ENCODE measurements around the gene AHSG.

Gene AHSG

GRCh38 chr3:186643493-186643892 is 30.6 kb downstream of the AHSG start:
- DNase-seq: peak; percentile 24

GRCh38 chr3:186644683-186645082 is 31.8 kb downstream of the AHSG start:
- DNase-seq: no peak

- no peak for DNase-seq
Measured at GRCh38 chr3:186646106-186646505, 33.2 kb downstream of the AHSG start.

GRCh38 chr3:186646841-186647240 is 34.0 kb downstream of the AHSG start:
- no peak for DNase-seq

GRCh38 chr3:186648851-186649250 is 36.0 kb downstream of the AHSG start:
- DNase-seq: no peak

GRCh38 chr3:186651678-186652215 is 38.9 kb downstream of the AHSG start:
- no peak for DNase-seq

- DNase-seq: no peak
Measured at GRCh38 chr3:186653080-186653707, 40.3 kb downstream of the AHSG start.

GRCh38 chr3:186653984-186654383 is 41.1 kb downstream of the AHSG start:
- DNase-seq: no peak

- no peak for DNase-seq
Measured at GRCh38 chr3:186663361-186664118, 50.7 kb downstream of the AHSG start.

- DNase-seq: no peak
Measured at GRCh38 chr3:186664119-186664495, 51.2 kb downstream of the AHSG start.

GRCh38 chr3:186664506-186664905 is 51.6 kb downstream of the AHSG start:
- no peak for DNase-seq

GRCh38 chr3:186665625-186666188 is 52.8 kb downstream of the AHSG start, which contains the start of gene HRG:
TSS of gene HRG (plus strand) at chr3:186666014. CDS start at chr3:186666032, 18 bp downstream.
- no peak for DNase-seq

- DNase-seq: no peak
Measured at GRCh38 chr3:186668426-186668825, 55.6 kb downstream of the AHSG start.

GRCh38 chr3:186669378-186670084 is 56.7 kb downstream of the AHSG start:
- peak; percentile 60 for DNase-seq

- DNase-seq: no peak
Measured at GRCh38 chr3:186670155-186670554, 57.3 kb downstream of the AHSG start.
